Measurements from ENCODE around the gene EDN2.

EDN2 gene

DNA sequence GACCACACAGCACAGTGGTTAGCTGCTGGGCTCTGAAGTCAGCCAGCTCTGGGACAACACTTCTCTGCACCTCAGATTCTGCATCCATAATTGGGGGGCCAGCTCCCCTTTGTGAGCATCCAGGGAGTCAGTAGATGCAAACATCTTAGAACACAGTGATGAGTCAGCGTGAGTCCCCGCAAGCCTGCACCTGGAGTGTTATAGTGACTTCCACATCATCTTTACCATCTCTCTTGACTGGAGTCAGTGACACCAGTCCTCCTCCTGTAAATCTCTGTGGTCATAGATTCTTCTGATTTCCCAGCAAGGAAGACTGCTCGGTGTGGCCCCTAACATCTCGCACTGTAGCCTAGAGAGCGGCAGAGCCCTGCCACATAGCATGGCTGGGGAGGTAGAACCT is 13.9 kb upstream of the EDN2 start:
- no peak for DNase-seq (ENCODE audit: low read depth)

DNA sequence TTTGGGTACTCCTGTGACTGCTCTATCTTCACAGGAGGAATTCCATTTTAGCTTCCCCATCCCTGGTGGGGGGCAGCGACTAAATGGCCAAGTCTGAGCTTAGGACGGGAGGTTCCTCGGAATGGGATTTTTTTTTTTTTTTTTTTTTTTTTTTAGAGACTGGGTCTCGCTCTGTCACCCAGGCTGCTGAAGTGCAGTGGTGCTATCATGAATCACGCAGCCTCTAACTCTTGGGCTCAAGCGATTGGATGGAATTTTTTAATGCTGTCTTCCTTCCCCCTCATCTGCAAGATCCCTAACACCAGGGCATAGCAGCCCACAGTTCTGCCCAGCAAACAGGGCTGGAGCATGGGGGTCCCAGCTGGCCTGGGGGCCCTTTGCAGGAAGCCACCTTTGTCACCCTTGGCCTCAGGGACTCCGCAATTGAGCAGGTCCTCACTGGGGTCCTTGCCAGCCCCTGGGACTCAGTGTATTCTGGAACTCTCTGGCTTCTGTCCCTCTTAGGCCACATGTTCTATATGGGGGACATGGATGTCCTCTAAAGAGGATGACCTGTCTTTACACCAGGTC is 13.1 kb upstream of the EDN2 start:
- DNase-seq (ENCODE audit: low read depth), result no peak

GRCh38 chr1:41497056-41497440 is 12.6 kb upstream of the EDN2 start:
- DNase-seq (ENCODE audit: low read depth), result no peak

- DNase-seq (ENCODE audit: low read depth), result peak; percentile 4
These were observed 11.9 kb upstream of the EDN2 start for GRCh38 chr1:41496080-41497055.

DNA sequence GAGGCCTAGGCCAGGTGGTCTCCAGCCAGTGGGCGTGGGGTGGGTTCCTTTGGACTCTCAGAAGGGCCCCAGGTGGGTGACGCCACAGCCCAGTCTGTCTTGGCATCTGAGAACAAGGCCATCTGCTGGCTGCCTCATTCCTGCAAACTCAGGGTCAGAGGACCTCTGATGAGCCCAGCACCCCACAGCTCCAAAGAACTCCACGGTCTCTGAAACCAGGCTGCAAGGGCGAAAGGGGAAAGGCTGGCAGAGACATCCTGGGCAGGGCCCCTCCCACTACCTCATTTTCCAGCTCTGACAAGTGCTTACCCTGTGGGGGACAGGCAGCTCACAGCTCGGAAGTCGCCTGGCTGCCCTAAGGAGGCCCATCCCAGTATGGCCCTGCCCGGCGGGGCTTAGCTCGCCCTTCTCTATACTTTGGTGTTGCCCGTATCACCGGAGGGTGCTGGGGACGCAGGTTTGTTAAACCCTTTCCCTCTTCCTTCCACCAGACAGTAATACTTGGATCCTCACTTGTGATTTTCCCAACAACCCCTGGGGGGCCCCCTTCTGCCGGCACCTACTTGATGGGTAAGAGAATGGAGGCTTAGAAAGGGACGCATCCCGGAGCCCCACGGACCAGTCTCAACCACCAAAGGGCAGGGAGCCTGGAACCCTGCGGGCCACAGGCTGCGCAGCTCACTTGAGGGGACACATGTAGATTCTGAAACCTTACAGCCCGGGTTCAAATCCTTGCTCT is 10.9 kb upstream of the EDN2 start:
- DNase-seq (ENCODE audit: low read depth), result no peak

DNA sequence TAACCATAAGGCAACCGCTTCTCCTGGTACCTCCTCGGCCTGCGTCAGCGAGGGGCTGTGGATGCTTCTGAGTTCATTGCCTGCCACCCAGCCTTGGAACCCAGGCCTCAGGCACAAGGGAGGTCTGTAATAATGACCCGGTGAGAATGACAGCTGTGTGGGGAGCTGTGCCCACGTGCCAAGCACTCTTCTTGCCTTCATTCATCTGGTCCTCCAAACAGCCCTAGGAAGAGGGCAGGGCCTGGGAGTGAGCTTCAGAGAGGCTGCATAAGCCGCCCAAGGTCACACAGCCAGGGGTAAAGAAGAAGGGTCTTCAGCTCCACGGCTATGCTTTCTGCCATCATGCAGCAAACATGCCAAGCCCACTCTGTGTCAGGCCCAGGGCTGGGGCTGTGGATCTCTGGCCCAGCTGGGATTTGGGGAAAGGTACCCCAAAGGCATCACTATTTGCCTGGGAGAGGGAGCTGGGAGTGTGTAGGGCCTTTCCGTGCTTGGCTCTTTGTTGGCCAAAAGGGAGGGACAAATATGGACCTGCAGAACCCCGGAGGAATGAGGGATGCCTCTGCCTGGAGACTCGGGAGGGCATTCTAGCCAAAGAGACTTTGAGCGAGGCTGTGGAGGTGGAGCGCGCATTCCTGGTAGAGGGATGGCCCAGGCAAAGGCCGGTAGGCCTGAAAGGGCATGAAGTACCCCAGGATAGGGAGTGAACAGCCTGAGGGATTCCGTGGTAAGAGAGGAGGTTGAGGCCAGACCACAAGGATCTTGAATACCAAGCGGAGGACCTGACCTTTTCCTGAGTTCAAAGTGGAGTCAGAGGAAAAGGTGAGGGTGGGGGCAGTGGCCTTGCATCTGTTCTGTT is 10.1 kb upstream of the EDN2 start:
- DNase-seq (ENCODE audit: low read depth), result no peak

- no peak for DNase-seq (ENCODE audit: low read depth)
These were observed 9.3 kb upstream of the EDN2 start for GRCh38 chr1:41493626-41494350.

DNA sequence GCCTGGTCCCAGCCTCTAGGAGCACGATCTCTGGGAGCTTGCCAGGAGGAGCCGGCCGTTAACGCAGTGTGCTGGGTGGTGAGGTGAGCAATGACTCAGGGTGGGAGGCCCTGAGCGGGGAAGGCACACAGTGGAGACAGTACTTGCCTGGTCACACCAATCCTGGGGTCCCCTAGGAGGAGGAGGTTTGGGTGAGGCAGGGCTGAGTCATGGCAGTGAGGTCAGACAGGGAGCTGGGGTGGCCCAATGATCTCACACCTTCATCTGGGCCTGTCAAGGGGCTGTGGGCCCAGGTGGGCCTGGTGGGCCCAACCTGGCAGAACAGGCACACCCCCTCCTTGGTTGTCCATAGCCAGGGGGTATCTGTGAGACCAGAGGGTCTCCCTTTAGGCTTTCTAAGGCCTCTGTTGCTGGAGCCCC is 8.6 kb upstream of the EDN2 start:
- no peak for DNase-seq (ENCODE audit: low read depth)

- DNase-seq (ENCODE audit: low read depth), result peak; percentile 12
These were observed 7.9 kb upstream of the EDN2 start for GRCh38 chr1:41492341-41492848.

DNA sequence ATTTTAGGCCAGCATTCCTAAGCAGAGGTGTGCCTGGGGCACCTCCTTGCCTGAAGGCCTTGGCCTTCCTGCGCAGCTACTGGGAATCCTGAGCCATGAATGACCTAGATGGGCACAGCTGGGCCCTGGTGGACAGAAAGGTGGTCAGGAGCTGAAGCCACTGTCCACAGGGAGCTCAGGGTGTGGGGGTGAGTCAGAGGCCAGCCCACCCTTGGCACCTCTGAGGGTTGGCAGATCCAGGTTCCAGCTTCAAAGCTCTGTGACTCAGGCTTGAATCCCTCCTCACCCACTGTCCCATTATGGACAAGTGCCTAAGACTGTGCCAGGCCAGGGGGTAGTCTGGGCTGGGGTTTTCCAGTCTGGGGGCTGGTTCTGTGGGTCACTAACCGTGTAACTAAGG is 6.4 kb upstream of the EDN2 start:
- DNase-seq (ENCODE audit: low read depth), result no peak

DNA sequence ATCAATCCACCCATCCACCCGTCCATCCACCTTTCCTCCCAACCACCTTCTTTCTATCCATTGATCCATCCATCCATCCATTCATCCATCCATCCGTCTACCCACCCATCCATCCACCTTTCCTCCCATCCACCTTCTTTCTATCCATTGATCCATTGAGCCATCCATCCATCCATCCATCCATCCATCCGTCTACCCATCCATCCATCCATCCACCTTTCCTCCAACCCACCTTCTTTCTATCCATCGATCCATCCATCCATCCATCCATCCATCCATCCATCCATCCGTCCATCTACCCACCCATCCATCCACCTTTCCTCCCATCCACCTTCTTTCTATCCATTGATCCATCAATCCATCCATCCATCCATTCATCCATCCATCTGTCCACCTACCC is 5.1 kb upstream of the EDN2 start:
- no peak for DNase-seq (ENCODE audit: low read depth)

GRCh38 chr1:41488040-41488951 is 3.8 kb upstream of the EDN2 start:
- no peak for DNase-seq (ENCODE audit: low read depth)

- DNase-seq (ENCODE audit: low read depth), result no peak
These were observed 2.9 kb upstream of the EDN2 start for GRCh38 chr1:41487126-41488039.

- no peak for DNase-seq (ENCODE audit: low read depth)
These were observed 2.1 kb upstream of the EDN2 start for GRCh38 chr1:41486371-41487125.

DNA sequence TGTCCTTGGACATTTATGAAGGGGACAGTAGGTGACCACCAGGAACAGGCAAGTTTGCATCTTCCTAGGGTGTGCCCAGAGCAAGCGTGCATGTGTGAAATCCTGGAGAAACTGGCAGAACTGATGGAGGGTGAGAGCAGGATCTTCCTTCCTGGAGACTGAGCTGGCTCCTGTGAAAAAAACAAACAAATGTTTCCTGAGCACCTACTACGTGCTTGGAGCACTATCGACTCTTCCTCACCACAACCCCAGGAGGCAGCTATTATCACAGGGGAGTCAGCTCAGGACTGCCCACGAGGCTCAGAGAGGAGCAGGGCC is 1.5 kb upstream of the EDN2 start:
- no peak for DNase-seq (ENCODE audit: low read depth)

DNA sequence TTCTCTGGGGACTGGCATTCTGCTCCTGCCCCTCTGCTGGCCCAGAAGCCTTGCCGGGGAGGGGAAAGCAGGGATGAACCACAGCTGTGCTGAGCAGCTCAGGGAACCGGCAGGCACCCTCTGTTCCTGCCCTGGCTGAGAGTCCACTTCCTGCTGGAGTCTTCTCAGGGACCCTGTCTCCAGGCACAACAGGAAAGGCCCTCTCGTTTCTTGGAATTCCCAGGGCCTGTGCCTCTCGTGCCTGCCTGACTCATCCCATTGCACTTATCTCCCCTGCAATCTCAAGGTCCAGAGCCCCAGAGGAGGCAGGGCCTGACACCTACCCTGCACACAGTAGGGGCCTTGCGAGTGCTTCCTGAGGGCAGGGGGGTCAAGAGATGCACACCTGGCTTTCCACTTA is 1.1 kb upstream of the EDN2 start:
- DNase-seq (ENCODE audit: low read depth), result no peak

- DNase-seq (ENCODE audit: low read depth), result no peak
These were observed 502 bp downstream of the EDN2 start for GRCh38 chr1:41483960-41484401.
